GM23338 (cell line): Measurements from ENCODE around the gene PLD5. TPM values are rescaled to one million over a fixed set of nuclear protein-coding genes. Genes with fewer than 3 reads are reported as not detected.

Experiments used
- ETS1 ChIP-seq: IDR thresholded peaks from 2 replicates; pipeline ENCODE4 v1.6.1; 2016; ENCODE audit warnings: antibody characterized with exemption
- EZH2 ChIP-seq: fragments of 200-600 bp; sonication (generic); IDR thresholded peaks from one replicate; pipeline ENCODE4 v1.8.0; 2017; ENCODE audit warnings: antibody characterized with exemption, mild to moderate bottlenecking, low read depth; ENCODE audit not compliant: unreplicated experiment
- POLR2AphosphoS5 ChIP-seq: IDR thresholded peaks from 2 replicates; pipeline ENCODE4 v1.6.1; 2016; ENCODE audit warnings: antibody characterized with exemption, low read depth
- REST ChIP-seq: IDR thresholded peaks from one replicate; pipeline ENCODE4 v1.6.1; 2018; ENCODE audit warnings: antibody characterized with exemption; ENCODE audit not compliant: unreplicated experiment
- STAT1 ChIP-seq: IDR thresholded peaks from one replicate; pipeline ENCODE4 v1.6.1; 2016; ENCODE audit warnings: antibody characterized with exemption; ENCODE audit not compliant: unreplicated experiment
- polyA plus RNA-seq: library from polyadenylated mRNA; unstranded; fragments of >200 nt; fragmentation: Nextera tagmentation; extraction: Ambion mirVana; gene quantifications from 2 replicates; pipeline ENCODE4 v1.2.1, GENCODE V29; 2016
- total RNA-seq: library from RNA; depleted of rRNA; stranded (reverse); fragments of >200 nt; shearing (Covaris generic); gene quantifications from 2 replicates; pipeline ENCODE4 v1.2.3, GENCODE V29; 2014
- TF ChIP-seq, protein P1 (sequence below): fragments of 250-450 bp; sonication (Bioruptor Pico); IDR thresholded peaks from 2 replicates; pipeline ENCODE4 v1.5.0; 2020; ENCODE audit warnings: mild to moderate bottlenecking, moderate library complexity
- TF ChIP-seq, protein P2 (sequence below), 2 experiments: fragments of 200-600 bp in 1 of 2; sonication (generic) in 1 of 2; conservative IDR thresholded peaks; 2 replicates each; pipeline versions ENCODE4 v1.5.1 to v1.6.1; 2016 to 2017; ENCODE audit warnings: antibody characterized with exemption in 2 of 2, low read depth in 2 of 2, mild to moderate bottlenecking in 2 of 2, moderate library complexity in 1 of 2

PLD5 gene
- total and polyA plus RNA-seq, 2 experiments from 2014 or later, result 5.5 to 5.8 TPM

DNA sequence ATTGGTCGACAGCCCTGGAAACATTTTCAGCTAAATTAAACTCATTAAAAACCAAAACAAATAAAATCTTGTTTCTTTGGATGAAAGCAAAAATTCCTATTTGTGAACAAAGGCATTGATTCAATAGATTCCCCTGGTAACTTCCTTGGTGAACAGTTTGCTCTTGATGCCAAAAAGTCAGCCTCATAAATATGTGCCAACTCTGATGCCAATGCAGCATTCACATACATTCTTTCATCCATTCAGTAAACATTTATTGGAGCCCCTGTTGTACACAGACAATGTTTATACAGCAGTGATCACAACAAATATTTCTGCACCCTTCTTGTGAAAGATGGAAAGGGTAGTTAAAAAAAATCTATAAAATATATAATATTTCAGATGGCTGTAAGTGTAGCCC is 107.8 kb downstream of the PLD5 start (continued):
- TF ChIP-seq, protein P1, sequence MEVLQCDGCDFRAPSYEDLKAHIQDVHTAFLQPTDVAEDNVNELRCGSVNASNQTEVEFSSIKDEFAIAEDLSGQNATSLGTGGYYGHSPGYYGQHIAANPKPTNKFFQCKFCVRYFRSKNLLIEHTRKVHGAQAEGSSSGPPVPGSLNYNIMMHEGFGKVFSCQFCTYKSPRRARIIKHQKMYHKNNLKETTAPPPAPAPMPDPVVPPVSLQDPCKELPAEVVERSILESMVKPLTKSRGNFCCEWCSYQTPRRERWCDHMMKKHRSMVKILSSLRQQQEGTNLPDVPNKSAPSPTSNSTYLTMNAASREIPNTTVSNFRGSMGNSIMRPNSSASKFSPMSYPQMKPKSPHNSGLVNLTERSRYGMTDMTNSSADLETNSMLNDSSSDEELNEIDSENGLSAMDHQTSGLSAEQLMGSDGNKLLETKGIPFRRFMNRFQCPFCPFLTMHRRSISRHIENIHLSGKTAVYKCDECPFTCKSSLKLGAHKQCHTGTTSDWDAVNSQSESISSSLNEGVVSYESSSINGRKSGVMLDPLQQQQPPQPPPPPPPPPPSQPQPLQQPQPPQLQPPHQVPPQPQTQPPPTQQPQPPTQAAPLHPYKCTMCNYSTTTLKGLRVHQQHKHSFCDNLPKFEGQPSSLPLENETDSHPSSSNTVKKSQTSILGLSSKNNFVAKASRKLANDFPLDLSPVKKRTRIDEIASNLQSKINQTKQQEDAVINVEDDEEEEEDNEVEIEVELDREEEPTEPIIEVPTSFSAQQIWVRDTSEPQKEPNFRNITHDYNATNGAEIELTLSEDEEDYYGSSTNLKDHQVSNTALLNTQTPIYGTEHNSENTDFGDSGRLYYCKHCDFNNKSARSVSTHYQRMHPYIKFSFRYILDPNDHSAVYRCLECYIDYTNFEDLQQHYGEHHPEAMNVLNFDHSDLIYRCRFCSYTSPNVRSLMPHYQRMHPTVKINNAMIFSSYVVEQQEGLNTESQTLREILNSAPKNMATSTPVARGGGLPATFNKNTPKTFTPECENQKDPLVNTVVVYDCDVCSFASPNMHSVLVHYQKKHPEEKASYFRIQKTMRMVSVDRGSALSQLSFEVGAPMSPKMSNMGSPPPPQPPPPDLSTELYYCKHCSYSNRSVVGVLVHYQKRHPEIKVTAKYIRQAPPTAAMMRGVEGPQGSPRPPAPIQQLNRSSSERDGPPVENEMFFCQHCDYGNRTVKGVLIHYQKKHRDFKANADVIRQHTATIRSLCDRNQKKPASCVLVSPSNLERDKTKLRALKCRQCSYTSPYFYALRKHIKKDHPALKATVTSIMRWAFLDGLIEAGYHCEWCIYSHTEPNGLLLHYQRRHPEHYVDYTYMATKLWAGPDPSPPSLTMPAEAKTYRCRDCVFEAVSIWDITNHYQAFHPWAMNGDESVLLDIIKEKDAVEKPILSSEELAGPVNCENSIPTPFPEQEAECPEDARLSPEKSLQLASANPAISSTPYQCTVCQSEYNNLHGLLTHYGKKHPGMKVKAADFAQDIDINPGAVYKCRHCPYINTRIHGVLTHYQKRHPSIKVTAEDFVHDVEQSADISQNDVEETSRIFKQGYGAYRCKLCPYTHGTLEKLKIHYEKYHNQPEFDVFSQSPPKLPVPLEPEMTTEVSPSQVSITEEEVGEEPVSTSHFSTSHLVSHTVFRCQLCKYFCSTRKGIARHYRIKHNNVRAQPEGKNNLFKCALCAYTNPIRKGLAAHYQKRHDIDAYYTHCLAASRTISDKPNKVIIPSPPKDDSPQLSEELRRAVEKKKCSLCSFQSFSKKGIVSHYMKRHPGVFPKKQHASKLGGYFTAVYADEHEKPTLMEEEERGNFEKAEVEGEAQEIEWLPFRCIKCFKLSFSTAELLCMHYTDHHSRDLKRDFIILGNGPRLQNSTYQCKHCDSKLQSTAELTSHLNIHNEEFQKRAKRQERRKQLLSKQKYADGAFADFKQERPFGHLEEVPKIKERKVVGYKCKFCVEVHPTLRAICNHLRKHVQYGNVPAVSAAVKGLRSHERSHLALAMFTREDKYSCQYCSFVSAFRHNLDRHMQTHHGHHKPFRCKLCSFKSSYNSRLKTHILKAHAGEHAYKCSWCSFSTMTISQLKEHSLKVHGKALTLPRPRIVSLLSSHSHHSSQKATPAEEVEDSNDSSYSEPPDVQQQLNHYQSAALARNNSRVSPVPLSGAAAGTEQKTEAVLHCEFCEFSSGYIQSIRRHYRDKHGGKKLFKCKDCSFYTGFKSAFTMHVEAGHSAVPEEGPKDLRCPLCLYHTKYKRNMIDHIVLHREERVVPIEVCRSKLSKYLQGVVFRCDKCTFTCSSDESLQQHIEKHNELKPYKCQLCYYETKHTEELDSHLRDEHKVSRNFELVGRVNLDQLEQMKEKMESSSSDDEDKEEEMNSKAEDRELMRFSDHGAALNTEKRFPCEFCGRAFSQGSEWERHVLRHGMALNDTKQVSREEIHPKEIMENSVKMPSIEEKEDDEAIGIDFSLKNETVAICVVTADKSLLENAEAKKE (CRISPR knock-in tag), result no peak
- TF ChIP-seq EZH2, result no peak
- no peak for TF ChIP-seq POLR2AphosphoS5
- TF ChIP-seq, protein P2, sequence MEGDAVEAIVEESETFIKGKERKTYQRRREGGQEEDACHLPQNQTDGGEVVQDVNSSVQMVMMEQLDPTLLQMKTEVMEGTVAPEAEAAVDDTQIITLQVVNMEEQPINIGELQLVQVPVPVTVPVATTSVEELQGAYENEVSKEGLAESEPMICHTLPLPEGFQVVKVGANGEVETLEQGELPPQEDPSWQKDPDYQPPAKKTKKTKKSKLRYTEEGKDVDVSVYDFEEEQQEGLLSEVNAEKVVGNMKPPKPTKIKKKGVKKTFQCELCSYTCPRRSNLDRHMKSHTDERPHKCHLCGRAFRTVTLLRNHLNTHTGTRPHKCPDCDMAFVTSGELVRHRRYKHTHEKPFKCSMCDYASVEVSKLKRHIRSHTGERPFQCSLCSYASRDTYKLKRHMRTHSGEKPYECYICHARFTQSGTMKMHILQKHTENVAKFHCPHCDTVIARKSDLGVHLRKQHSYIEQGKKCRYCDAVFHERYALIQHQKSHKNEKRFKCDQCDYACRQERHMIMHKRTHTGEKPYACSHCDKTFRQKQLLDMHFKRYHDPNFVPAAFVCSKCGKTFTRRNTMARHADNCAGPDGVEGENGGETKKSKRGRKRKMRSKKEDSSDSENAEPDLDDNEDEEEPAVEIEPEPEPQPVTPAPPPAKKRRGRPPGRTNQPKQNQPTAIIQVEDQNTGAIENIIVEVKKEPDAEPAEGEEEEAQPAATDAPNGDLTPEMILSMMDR (conservative IDR thresholded peaks at IDR 0.05; ENCODE audit: low read depth in 2 of 2), result no peak
- TF ChIP-seq ETS1, result no peak
- TF ChIP-seq STAT1, result no peak
- no peak for TF ChIP-seq REST
